GM21447 (cell line): ENCODE data around the gene EZR.

ENCODE experiments used
- ATAC-seq: cut with Tn5 transposase; IDR thresholded peaks from one replicate; pipeline ENCODE4 v1.9.1; 2021; ENCODE audit not compliant: unreplicated experiment

EZR gene

DNA sequence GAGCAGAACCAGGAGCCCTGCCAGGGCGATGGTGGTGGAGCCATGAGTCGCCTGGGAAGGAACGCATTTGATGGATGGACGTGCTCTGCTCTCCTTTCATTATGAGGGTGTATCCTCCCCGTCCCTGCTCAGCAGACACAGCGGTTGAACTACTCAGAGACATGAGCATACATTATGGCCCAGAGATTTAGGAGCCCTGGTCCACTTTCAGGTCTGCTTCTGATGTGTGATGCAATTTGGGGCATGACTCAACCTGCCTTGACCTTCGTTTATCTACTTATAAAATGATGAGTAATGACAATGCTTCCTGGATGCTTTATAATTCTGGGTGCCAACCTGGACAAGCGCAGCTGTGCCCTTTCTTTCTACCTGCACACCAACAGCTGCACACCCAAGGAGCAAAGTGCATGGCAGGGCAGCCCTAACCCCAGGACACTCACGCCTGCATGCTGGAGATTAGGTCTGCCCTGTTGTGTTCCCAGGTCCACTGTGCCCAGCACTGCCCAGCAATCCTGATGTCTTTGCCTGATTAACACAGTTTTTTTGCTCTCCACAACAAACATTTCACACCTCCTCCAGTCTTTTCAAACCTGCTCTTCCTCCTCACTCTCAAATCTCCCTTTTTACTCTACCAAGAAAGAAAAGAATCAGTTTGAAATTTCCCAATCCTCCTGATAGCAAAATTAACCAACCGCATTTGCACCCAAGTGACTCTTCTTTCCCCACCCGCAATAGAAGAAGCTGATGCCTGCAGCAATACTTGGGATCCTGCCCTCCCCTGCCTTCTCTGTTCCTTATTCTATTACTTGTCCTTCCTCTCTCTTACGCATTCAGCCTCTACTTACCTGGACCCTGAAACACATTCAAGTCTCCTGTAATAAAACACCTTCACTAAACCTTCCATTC is 81.2 kb downstream of the EZR start:
- ATAC-seq: no peak

DNA sequence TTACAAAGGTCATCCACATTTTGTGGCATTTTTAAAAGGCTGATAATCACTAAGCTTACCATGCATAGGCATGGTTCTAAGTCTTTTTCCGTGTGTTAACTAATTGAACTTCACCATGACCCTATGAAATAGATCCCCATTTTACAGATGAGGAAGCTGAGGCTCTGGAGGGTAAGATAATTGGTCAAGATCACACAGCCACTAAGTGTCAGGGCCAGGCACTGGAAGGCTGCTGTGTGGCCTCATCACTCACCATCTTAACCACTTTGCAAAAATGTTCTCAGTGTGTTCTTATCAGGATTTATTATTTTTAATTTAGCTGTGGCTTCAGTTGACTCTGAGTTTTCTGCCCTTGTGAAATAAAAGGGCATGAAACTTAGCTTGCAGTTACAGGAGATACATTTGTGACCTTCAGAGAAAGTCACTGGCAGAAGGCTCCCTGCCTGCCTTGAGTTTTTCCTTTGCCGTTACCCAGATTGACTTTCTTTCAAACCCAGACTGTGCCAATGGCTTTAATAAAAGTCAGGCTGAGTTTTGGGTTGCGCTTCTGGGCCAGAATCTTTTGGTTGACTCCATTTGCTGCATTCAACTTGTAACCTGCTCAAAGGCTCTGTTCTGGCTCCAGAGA is 82.0 kb downstream of the EZR start:
- no peak for ATAC-seq

DNA sequence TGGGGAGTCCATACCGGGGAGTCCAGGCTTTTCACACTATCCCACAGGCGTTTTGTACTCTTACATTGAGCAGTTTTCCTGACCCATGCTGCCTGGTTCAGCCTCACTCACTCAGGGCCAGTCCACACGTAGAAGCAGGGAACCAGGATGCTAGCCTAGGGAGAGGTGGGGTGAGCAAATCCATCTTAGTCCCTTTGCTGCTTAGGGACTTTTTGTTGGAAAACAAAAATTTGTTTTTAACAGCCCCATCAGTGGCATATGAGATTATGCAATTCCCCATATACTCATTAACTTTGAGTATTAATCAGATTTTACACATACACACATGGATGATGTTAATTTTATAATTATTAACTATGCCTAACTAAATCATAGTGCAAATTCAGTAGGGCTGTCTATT is 84.2 kb downstream of the EZR start:
- ATAC-seq: no peak

- ATAC-seq: no peak
Observed at GRCh38 chr6:158730541-158730907, 88.6 kb downstream of the EZR start.

GRCh38 chr6:158729906-158730540 is 89.1 kb downstream of the EZR start:
- no peak for ATAC-seq

GRCh38 chr6:158725704-158726103 is 93.5 kb downstream of the EZR start:
- no peak for ATAC-seq

- no peak for ATAC-seq
Observed at GRCh38 chr6:158722176-158722729, 96.9 kb downstream of the EZR start.

GRCh38 chr6:158718461-158719046 is 100.6 kb downstream of the EZR start:
- ATAC-seq: no peak

- peak; percentile 58 for ATAC-seq
Observed at GRCh38 chr6:158717341-158718330, 101.5 kb downstream of the EZR start.
